Tibial nerve (tissue), 4 donors: Measurements from ENCODE around the gene DYRK1A. TPM values are rescaled to one million over a fixed set of nuclear protein-coding genes. Genes with fewer than 3 reads are reported as not detected.

Experiments used
- DNase-seq, 2 donors: peaks; one replicate each; pipeline ENCODE4 v3.0.0-alpha.2; 2019; ENCODE audit warnings: low spot score in 2 of 2
- H3K27ac ChIP-seq, 4 donors: fragments of 200-600 bp; sonication (generic) in 3 of 4; one replicate each; pipeline ENCODE4 v1.5.1; 2017 to 2019; ENCODE audit warnings: mild to moderate bottlenecking in 1 of 4
- H3K27me3 ChIP-seq, 2 donors: fragments of 200-600 bp; sonication (generic) in 1 of 2; one replicate each; pipeline versions ENCODE4 v1.5.1 to v1.6.0; 2017 to 2019
- H3K36me3 ChIP-seq, 3 donors: fragments of 200-600 bp; sonication (generic); one replicate each; pipeline ENCODE4 v1.5.1; 2018 to 2019
- H3K4me1 ChIP-seq, 4 donors: fragments of 200-600 bp; sonication (generic) in 3 of 4; one replicate each; pipeline ENCODE4 v1.5.1; 2017 to 2019
- H3K4me3 ChIP-seq, 4 donors: fragments of 200-600 bp; sonication (generic) in 3 of 4; one replicate each; pipeline ENCODE4 v1.5.1; 2017 to 2019; ENCODE audit warnings: mild to moderate bottlenecking in 1 of 4, moderate library complexity in 1 of 4
- H3K9me3 ChIP-seq, 4 donors: fragments of 200-600 bp; sonication (generic) in 3 of 4; one replicate each; pipeline ENCODE4 v1.5.1; 2017 to 2019
- CTCF ChIP-seq, 5 experiments: fragments of 200-600 bp in 3 of 5; fragments of 450-650 bp in 2 of 5; sonication (generic) in 3 of 5; IDR thresholded peaks; one replicate each; pipeline ENCODE4 v1.5.1; 2016 to 2019; ENCODE audit warnings: antibody characterized with exemption in 5 of 5, mild to moderate bottlenecking in 3 of 5, moderate library complexity in 2 of 5
- EP300 ChIP-seq, 2 donors: sonication (generic); formaldehyde crosslinking; IDR thresholded peaks; one replicate each; pipeline ENCODE4 v1.6.1; 2017; ENCODE audit warnings: antibody characterized with exemption in 2 of 2, mild to moderate bottlenecking in 1 of 2
- POLR2A ChIP-seq, 2 donors: fragments of 450-650 bp; IDR thresholded peaks; one replicate each; pipeline ENCODE4 v1.6.1; 2017; ENCODE audit warnings: antibody characterized with exemption in 2 of 2, mild to moderate bottlenecking in 2 of 2, moderate library complexity in 2 of 2
- WGBS, 2 donors: methylation state at CpG; one replicate each; pipeline ENCODE4 v1.1.5; 2018; 5-methylcytosine and 5-hydroxymethylcytosine counted together
- total RNA-seq, 4 donors: library from RNA; depleted of rRNA; stranded (reverse); fragments of >200 nt; gene quantifications; one replicate each; pipeline ENCODE4 v1.1.0, GENCODE V29; 2016

DYRK1A gene
- total RNA-seq, 4 donors from 2014 or later = 65.8 to 81.6 (median 68.2) TPM

GRCh38 chr21:37398697-37399096 lies 32.1 kb downstream of the DYRK1A start:
- Histone ChIP-seq H3K27ac (no peak overlapping the region), H3K36me3 (no peaks in the 10 kb centered on the region), H3K4me3 (no peak overlapping the region), H3K27me3 (no peaks in the 10 kb centered on the region), H3K4me1 (peaks cover 4 to 64% (median 11%) of the 10 kb centered on the region in 4 donors), H3K9me3 (peaks cover 0 to 25% (median 5%) of the 10 kb centered on the region in 4 donors)
- DNase-seq = no peak
- TF ChIP-seq POLR2A (IDR thresholded peaks at IDR 0.05) = no peak
- no peak for TF ChIP-seq CTCF (IDR thresholded peaks at IDR 0.05)
- TF ChIP-seq EP300 (IDR thresholded peaks at IDR 0.05) = no peak
- 69 to 81% methylated on average over 5 of the region's 5 CpGs for WGBS, 2 donors

GRCh38 chr21:37402251-37402867 lies 35.8 kb downstream of the DYRK1A start:
- Histone ChIP-seq H3K36me3 (no peaks in the 10 kb centered on the region), H3K9me3 (peaks cover 0 to 25% (median 5%) of the 10 kb centered on the region in 4 donors), H3K27me3 (no peaks in the 10 kb centered on the region), H3K4me3 (no peak overlapping the region), H3K4me1 (peaks cover 4 to 62% (median 12%) of the 10 kb centered on the region in 4 donors), H3K27ac (no peak overlapping the region)
- 85 to 98% methylated on average over 3 of the region's 3 CpGs for WGBS, 2 donors
- no peak for DNase-seq
- TF ChIP-seq POLR2A (IDR thresholded peaks at IDR 0.05) (no peak), CTCF (IDR thresholded peaks at IDR 0.05) (no peak), EP300 (IDR thresholded peaks at IDR 0.05) (no peak)

GRCh38 chr21:37405629-37406028 lies 39.1 kb downstream of the DYRK1A start:
- 68 to 70% methylated on average over 4 of the region's 4 CpGs for WGBS, 2 donors
- H3K27ac ChIP-seq = no peak overlapping the region
- no peak for DNase-seq
- H3K4me3 ChIP-seq = no peak overlapping the region
- peaks cover 0 to 25% (median 5%) of the 10 kb centered on the region in 4 donors for H3K9me3 ChIP-seq
- no peaks in the 10 kb centered on the region for H3K27me3 ChIP-seq
- no peaks in the 10 kb centered on the region for H3K36me3 ChIP-seq
- no peak for TF ChIP-seq EP300 (IDR thresholded peaks at IDR 0.05)
- no peak for TF ChIP-seq POLR2A (IDR thresholded peaks at IDR 0.05)
- TF ChIP-seq CTCF (IDR thresholded peaks at IDR 0.05) = no peak
- peaks cover 0 to 54% (median 25%) of the 10 kb centered on the region in 4 donors for H3K4me1 ChIP-seq

GRCh38 chr21:37407719-37408420 lies 41.3 kb downstream of the DYRK1A start:
- WGBS, 2 donors = 26 to 32% methylated on average over 6 of the region's 6 CpGs
- no peak overlapping the region for H3K4me3 ChIP-seq
- H3K4me1 ChIP-seq = peaks cover 0 to 73% (median 32%) of the 10 kb centered on the region in 4 donors

More at GRCh38 chr21:37407719-37408420, 41.3 kb downstream of the DYRK1A start:
- no peak for DNase-seq
- Histone ChIP-seq H3K27ac (peak overlapping the region in 1 of 4 donors; percentile 65), H3K9me3 (peaks cover 0 to 3% (median 0%) of the 10 kb centered on the region in 4 donors), H3K27me3 (no peaks in the 10 kb centered on the region), H3K36me3 (no peaks in the 10 kb centered on the region)
- no peak for TF ChIP-seq CTCF (IDR thresholded peaks at IDR 0.05)
- TF ChIP-seq EP300 (IDR thresholded peaks at IDR 0.05) = no peak
- no peak for TF ChIP-seq POLR2A (IDR thresholded peaks at IDR 0.05)
